Esophagus squamous epithelium (tissue), 4 donors: Measurements from ENCODE around the gene STK26.

Experiments used
- CTCF ChIP-seq, 6 experiments: fragments of 450-650 bp in 4 of 6; fragments of 200-600 bp in 2 of 6; sonication (generic) in 2 of 6; IDR thresholded peaks; one replicate each; pipeline ENCODE4 v1.5.1; 2016 to 2019; ENCODE audit warnings: antibody characterized with exemption in 6 of 6, mild to moderate bottlenecking in 4 of 6, moderate library complexity in 4 of 6
- POLR2A ChIP-seq, 4 donors: fragments of 450-650 bp; IDR thresholded peaks; one replicate each; pipeline ENCODE4 v1.6.1; 2017; ENCODE audit warnings: antibody characterized with exemption in 4 of 4, mild to moderate bottlenecking in 4 of 4, moderate library complexity in 3 of 4

GRCh38 chrX:131985526-131986049, 37.5 kb upstream of the STK26 start:
- TF ChIP-seq CTCF (IDR thresholded peaks at IDR 0.05) (no peak), POLR2A (IDR thresholded peaks at IDR 0.05) (no peak)
